Tibial nerve (tissue), 3 donors: ENCODE results near the gene TXK.

Experiments
- CTCF ChIP-seq, 5 experiments: fragments of 200-600 bp in 3 of 5; fragments of 450-650 bp in 2 of 5; sonication (generic) in 3 of 5; IDR thresholded peaks; one replicate each; pipeline ENCODE4 v1.5.1; 2016 to 2019; ENCODE audit warnings: antibody characterized with exemption in 5 of 5, mild to moderate bottlenecking in 3 of 5, moderate library complexity in 2 of 5
- POLR2A ChIP-seq, 2 donors: fragments of 450-650 bp; IDR thresholded peaks; one replicate each; pipeline ENCODE4 v1.6.1; 2017; ENCODE audit warnings: antibody characterized with exemption in 2 of 2, mild to moderate bottlenecking in 2 of 2, moderate library complexity in 2 of 2

DNA sequence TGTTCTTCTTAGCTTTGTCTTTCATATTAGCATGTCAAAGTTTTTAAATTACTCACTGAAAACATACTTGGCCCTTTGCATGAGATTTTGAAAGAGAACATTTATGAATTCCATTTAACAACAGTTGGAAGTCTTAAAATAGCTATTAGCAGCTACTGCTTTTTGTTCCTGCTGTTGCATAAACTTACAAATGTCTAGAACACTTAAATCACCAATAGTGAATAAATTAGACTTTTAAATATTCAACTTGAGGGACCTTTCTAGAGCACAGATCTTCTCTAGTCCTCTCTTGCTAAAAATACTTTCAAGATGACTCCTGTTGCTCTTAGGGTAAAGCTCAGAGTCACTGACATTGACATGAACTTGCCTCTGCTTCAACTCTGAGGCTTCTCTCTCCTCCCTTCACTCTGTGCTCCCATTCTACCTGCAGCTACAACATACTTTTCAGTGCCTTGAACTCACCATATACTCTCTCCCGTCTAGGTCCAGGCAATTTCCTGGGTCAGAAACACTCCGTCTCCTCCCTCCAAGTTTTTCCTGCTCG, 15.8 kb upstream of the TXK start:
- TF ChIP-seq POLR2A (IDR thresholded peaks at IDR 0.05) (no peak), CTCF (IDR thresholded peaks at IDR 0.05) (no peak)
